CD1c-positive myeloid dendritic cell (primary cell): ENCODE data around the gene SLC39A1.
"Not testable (repeated sequence)": the region's sequence is repeated elsewhere in the genome, so short reads cannot be mapped to it uniquely, and the experiment has no call there.

Source experiments
- DNase-seq: peaks from one replicate; pipeline ENCODE4 v3.0.0-alpha.2; 2016; ENCODE audit errors: extremely low spot score

Gene SLC39A1

DNA sequence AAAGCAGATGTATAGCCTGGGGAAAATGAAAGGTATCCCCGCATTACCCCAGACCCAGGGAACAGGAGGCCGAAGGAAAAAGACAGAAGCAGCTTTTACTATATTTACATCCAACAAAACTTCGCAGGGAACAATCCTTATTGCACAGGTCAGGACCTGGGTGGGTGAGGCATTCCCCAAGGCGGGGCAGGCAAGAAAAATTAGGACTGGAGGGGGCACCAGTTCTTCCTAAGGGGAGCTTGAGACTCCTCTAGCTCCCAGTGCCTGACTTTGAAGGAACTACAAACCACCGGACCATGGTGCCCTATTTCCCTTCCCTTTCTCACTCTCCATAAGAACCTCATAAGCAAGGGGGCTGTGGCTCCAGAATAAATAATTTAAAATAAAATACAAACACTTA is 33.9 kb downstream of the SLC39A1 start:
- no peak for DNase-seq

DNA sequence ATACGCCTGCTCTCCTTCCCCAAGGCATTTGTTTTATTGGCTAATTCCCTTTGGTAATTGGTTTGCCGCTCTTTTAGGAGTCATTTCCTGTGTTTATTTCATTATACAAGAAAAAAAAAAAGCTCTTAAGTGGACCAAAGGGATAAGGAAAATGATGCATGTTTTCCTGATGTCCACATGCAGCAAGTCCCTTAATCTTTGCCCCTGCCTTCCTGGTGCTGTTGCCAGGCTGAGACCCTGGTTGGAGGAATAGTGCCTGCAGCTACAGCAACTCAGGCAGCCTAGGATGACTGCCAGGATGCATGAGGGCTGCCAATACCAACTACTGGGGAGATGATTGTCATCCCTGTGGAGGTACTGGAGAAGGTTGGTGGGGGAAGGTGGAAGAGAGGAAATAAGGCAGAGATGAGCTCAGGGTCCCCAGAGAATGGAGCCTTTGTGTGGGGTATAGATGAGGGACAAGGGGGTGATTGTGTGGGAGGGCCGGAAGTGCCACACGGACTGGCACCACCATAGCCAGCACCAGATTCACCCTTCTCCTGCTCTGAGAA is 34.5 kb downstream of the SLC39A1 start:
- no peak for DNase-seq

DNA sequence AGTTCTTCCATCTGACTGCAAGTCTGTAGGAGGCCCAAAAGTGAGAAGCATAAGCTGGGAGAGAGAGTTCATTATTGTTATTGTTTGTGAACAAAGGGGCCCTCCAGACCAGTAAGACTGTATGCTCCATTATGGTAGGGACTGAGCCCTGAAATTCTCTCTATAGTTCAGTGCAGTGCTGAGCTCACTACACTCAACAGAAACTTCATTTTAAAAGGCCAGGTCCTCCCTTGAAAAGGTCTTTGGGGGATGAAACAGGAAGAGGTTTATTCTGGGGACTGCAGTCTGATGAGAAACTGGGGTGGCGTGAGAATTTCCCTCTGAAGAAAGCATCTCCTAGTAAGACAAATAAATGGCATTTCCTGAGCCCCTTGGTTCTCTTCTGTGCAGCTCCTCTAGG is 35.1 kb downstream of the SLC39A1 start:
- DNase-seq = no peak

DNA sequence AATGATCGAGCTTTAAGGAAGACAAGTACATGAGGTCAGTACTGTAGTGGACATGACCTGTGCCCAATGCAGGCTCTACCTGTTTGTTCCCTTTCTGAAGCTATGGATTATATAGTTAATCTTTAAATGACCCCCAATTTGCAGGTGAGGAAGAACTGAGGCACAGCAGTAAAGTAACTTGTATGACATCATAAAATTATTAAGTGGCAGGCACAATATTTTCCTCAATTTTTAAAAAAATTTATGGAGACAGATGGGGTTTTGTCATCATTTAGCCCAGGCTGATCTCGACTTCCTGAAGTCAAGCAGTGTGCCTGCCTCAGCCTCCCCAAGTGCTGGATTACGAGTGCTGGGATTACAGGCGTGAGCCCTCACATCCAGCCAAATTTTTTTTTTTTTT is 36.9 kb downstream of the SLC39A1 start:
- no peak for DNase-seq

DNA sequence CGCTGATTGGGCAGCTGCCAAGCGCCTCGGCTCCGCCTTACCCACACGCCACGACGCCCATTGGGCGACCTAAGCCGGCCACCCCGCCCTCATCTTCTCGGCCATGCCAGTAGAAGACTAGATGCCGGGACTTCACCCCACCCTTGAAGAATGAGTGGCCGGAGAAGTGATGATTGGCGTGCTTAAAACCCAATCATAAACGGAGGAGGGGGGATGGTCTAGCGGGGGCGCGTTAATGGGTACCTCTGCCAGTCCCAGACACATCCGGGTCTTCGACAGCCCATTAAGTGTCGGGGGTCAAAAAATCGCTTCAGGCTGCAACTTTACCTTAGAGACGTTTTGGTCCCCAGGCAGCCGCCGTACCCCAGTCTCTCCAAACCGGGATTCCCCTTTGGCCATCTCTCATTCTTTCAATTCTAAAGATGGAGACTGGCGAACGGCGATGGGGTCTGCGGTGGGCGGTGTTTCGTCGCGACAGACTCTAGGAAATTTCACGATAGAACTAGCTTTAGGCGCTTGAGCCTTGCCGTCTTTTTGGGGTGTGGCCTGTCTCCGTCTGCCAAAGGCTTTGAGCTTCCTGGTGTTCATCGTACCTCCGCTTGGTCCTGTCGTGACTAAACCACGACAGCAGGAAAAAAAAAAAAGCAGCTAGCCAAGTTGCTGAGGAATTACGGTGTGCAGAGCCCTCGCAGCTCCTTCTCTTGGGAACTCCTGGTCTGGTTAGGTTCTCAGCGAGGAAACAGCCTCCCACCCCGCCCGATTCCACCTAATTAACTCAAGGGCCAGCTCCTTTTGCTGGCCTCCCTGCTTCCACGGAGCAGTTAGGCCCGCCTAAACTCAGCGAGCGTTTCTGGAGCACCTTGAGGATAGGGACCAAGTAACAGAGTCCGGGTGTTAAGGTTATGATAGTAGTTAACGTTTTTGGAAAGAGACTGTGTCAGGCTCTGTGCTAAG is 40.1 kb downstream of the SLC39A1 start, which contains the start of gene GATAD2B:
GATAD2B (minus strand) TSS at position 1 of the 954 bp plus-strand sequence. CDS start 94,625 bp downstream, outside the sequence.
- DNase-seq = peak; percentile 99

DNA sequence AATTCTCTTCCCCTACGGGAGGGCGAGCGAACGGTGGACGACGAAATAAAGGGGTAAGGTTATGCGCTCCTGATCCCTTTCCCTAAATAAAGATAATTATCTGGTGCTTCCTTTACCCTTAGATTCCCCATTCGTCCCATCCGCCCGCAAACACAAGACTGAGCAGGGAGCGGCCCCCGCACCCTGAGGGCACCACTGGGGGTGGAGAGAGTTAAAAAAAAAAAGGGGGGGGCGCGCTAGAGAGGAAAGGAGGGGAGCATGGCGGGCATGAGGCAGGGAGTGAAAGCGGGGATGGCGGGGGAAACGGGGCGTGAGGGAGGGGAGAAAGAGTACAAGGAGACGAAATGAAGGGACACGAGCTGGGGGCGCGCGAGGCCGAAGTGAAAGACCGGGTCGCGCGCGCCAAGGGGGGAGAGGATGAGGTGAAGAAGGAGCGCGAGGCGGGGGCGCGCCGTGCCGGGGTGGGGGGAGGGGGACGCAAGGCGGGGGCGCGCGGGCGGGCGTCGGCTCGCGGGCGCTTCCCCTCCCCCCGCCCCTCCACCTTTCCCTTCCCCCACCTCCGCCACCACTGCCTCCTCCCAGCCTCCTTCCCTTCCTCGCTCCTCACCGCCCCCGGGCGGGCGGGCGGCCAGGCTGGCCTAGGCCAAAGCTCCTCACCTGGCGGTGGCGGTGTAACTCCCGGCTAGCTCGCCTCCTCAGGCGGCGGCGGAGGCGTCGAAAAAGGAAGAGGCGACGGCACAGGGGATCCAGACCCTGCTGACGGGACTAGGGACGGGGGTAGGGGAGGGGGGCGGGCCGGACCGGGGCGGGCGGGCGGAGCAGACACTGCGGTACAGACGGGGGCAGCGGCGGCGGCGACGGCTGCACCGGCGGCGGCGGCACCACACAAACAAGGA is 41.0 kb downstream of the SLC39A1 start:
- DNase-seq = peak; percentile 8

DNA sequence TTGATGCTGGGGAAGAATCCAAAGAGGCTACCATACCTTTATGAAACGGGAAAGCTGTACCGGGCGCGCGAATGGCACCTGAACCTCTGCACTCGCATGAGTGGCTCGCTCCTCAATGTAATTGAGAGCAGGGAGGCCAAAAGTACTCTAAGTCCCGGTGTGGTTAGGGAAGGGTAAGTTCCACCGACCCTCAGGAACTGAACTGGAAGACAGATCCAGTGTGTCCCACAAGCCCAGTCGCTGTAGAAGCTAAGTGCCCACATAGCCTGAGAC is 41.6 kb downstream of the SLC39A1 start:
- DNase-seq = no peak

DNA sequence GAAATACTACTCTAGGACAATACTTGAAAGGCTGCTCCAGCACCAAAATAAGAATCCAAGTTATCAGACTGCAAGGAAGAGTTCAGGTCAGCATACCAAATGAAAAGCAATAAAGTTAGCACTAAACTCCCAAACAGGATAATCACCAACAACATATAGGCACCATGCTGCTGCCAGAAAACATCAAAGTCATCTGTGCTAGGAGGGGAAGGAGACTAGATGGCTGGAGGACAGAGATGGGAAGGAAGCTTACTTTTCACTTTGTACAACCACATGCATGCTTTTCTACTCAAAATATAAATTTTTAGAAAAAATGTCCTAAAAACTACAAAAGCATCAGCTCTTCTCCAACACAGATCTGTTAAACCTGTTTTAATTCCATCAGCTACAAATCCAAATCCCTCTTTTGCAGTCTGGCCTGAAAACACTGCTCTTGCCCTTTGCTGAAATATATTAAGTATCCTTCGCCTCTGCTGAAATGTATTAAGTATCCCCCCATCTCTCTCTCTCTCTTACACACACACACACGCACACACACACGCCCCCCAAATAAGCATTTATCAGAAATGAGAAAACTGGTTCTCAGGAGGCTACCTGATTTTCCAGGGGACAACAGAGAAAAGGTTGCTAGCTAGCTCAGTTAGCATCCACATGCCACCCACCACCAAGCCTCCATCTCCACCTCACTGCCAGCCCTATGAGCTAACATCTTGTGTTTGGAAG is 42.1 kb downstream of the SLC39A1 start:
- no peak for DNase-seq

DNA sequence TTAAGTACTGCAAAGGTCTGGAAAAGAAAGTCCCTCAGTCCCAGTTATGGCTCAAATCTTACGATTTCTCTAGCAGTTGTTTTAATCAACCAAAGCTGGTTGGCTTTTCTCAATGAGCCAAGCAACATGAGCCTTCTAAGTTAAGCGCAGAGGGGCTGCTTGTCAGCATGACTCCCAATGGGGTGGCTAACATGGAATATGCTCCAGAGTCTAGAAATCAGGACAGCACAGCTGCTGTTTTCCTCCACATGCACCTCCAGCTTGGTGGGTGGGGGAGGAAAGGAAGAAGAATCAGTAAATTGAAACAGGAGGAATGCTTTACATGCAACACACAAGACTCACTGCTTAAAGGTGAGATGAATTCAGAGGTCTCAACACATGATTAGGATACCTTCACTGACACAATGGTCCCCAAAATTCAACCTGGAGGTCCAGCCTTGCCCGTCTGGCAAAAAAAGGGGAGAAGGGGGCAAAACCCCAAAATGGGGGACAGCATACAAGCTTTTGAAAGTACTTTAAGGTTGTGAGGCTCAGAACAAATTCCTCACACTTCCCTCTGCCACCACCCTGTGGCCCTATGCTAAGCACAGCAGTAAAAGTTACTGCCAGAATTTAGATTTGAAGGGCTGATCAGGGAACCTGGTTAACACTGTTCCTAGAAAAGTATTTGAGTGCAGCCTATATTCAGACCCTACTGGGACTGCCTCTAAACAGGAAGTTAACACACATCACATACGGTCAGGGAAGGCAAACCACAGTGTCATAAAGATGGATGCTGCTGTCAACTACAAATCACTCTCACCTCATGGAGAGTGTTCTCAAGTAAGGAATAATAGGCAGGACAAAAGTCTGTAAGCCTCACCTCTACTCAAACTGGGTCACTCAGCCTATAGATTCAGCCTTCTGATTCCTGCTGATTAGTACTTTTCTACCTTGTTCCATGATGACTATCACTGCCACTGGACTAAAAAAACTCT is 43.2 kb downstream of the SLC39A1 start:
- peak; percentile 45 for DNase-seq

DNA sequence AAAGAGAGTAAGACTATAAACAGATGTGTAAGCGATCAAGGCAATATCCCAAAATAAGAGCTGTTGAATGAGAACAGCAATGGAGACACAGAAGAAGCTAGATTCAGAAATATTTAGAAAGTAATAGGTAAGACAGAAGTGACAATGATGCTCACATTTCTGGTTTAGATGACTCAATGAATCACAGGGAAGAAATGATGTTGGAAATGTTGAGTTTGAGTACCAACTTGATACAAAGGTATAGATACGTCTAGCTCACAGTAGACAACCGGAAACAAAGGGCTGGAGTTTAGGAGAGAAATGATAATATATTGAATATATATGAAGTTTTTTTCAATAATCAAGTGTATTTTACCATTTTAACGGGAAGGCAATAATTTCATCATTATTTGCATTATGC is 47.0 kb downstream of the SLC39A1 start:
- no peak for DNase-seq

DNA sequence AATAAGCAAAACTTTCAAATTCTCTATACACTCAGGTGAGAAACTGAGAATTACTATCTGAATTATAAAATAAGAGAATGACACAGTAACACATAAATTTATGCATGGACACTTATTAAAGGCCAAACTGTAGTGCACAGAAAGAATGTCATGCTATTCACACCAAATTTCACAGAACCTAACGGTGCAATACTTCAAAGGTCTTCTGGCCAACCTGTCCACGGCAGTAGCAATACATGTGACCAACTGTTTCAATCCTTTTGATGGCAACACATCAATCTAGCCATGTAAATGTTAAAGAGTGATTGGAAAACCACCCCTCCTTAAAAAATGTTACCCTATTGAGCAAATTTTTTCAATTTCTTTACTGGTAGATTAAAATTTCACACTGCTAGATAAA is 51.0 kb downstream of the SLC39A1 start:
- no peak for DNase-seq

DNA sequence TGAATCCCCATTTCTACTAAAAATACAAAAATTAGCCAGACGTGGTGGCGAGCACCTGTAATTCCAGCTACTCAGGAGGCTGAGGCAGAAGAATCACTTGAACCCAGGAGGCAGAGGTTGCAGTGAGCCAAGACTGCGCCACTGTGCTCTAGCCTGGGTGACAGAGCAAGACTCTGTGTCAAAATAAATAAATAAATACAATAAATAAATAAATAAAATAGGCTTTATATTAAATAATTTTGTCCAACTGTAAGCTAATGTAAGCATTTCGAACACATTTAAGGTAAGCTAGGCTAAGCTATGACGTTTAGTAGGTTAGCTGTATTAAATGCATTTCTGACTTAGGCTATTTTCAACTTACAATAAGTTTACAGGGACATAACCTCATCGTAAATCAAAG is 52.8 kb downstream of the SLC39A1 start:
- not testable (repeated sequence) for DNase-seq
